Mononuclear cell (primary cell): ENCODE measurements around the gene ZNF777. TPM values are rescaled to one million over a fixed set of nuclear protein-coding genes. Genes with fewer than 3 reads are reported as not detected.
"Not testable (repeated sequence)": the region's sequence is repeated elsewhere in the genome, so short reads cannot be mapped to it uniquely, and the experiment has no call there.

Source experiments
- H3K27me3 ChIP-seq: 2 replicates; pipeline ENCODE4 v1.6.0; 2011; ENCODE audit warnings: low read length, control low read depth; ENCODE audit not compliant: insufficient read depth
- H3K4me1 ChIP-seq: 2 replicates; pipeline ENCODE4 v1.5.1; 2011; ENCODE audit warnings: mild to moderate bottlenecking, low read length, control low read depth; ENCODE audit not compliant: insufficient read depth
- H3K4me3 ChIP-seq: 2 replicates; pipeline ENCODE4 v1.5.1; 2011; ENCODE audit warnings: mild to moderate bottlenecking, low read length, moderate library complexity
- H3K9me3 ChIP-seq: 2 replicates; pipeline ENCODE4 v1.5.1; 2011; ENCODE audit warnings: low read depth, mild to moderate bottlenecking, control low read depth, low read length
- total RNA-seq: library from RNA; depleted of rRNA; stranded (reverse); fragments of >200 nt; gene quantifications from one replicate; pipeline ENCODE4 v1.2.3, GENCODE V29; 2012

The ZNF777 gene
- total RNA-seq, 1 donor: 10.8 TPM

DNA sequence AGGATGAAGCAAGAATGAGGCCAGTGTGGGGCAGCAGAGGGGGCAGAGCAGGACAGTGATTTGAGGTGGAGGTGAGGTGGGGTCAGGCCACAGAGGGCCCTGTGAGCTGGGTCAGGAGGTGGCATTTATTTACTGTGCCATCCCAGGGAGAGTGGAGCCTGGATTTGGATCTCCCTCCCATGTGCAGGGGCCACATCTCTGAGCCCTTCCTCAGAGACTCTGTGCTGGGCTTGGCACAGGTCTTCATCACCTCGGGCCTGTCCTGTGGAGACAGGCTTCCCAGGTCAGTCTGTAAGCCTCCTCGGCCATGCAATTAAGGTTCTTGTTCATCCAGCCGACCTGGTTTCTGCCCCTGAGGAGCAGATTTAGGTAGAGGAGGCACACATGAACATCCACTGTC lies 40.9 kb downstream of the ZNF777 start:
- Histone ChIP-seq H3K4me1 (peaks cover 16% of the 10 kb centered on the region), H3K4me3 (no peak overlapping the region), H3K9me3 (no peaks in the 10 kb centered on the region), H3K27me3 (peaks cover 1% of the 10 kb centered on the region)

DNA sequence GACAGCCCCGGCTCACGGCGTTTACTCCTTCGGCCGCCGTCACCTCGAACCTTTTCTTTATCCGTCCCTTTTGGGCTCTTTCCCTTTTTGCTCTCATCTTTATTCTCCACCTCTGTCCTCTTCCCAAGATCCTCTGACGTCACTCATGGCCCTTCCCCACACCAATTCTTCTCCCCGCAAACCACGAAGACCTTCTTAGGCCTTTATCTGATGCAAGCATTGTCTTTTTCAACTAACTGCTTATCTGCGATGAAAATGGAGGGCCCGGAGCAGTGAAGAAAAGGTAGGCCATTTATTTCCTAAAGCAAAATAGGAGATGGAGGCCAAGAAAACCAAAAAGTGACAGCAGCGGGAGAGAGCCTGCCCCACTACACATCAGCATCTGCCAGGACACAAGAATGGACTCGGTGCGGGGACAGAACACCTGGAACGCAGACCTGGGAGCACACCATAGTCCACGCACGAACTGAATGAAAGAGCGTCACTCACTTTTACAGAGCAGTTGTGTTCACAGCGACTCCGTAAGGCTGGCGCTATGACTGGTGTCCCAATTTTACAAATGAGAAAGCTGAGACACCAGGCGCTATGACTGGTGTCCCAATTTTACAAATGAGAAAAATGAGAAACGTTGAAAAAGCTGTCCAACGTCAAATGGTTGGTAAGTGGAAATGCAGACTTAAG lies 45.3 kb downstream of the ZNF777 start:
- no peak overlapping the region for H3K4me3 ChIP-seq
- H3K9me3 ChIP-seq: no peaks in the 10 kb centered on the region
- H3K4me1 ChIP-seq: no peaks in the 10 kb centered on the region
- H3K27me3 ChIP-seq: peaks cover 19% of the 10 kb centered on the region

DNA sequence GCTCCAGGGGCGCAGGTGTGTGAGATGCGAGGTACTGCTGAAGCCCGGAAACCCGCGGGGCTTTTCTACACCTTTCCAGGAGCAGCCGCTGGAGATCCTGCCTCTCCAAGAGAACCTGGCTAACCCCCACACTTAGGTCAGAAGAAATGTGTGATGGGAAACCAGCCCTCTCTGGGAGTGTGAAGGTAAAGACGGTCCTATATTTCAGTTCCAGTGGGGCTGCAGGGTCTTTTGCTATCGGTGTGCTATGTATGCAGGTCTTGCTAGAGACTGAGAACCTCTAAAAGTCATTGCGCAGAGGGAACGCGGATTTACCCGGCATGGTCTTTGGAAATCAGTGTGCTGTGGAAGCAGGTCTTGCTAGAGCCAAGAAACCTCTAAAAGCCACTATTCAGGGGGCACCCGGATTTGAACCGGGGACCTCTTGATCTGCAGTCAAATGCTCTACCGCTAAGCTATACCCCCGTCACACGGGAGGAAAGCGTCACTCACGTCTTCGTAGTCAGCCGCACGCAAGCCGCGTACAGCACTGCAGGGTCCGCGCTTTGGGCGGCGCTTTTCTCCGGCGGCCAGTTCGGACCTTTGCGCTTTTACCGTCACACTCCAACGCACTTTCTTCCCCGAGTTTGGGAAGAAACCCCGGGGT lies 46.0 kb downstream of the ZNF777 start:
- H3K27me3 ChIP-seq: peaks cover 19% of the 10 kb centered on the region
- no peaks in the 10 kb centered on the region for H3K4me1 ChIP-seq
- H3K9me3 ChIP-seq: no peaks in the 10 kb centered on the region
- H3K4me3 ChIP-seq: no peak overlapping the region

DNA sequence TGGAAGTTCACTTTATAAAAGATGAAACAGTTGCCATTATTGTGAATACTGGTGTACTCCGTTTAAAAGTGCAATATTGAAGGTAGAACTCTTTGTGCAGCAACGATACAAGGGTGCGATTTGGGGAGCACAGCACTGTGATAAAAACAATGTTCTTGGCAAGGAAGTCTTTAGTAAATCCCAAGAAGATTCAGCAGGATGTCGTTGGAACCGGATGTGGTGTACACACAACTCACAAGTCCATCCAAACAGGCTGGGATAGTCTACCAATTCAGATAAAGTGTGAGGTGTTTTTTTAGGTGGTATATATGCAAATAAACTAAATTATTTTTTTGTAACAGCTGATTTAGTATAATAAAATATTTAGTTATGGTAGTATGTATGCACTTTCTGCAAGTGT lies 46.7 kb downstream of the ZNF777 start:
- Histone ChIP-seq H3K27me3 (peaks cover 19% of the 10 kb centered on the region), H3K9me3 (no peaks in the 10 kb centered on the region), H3K4me3 (no peak overlapping the region), H3K4me1 (no peaks in the 10 kb centered on the region)

DNA sequence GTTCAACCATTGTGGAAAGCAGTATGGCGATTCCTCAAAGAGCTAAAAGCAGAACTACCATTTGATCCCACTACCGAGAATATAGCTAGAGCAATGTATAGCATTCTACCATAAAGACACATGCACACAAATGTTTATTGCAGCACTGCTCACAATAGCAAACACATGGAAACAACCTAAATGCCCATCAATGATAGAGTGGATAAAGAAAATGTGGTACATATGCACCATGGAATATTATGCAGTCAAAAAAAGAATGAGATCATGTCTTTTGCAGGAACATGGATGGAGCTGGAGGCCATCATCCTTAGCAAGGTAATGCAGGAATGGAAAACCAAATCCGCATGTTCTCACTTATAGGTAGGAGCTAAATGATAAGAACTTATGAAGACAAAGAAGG lies 47.8 kb downstream of the ZNF777 start:
- peaks cover 19% of the 10 kb centered on the region for H3K27me3 ChIP-seq
- not testable (repeated sequence) for H3K9me3 ChIP-seq, H3K4me3 ChIP-seq, H3K4me1 ChIP-seq

DNA sequence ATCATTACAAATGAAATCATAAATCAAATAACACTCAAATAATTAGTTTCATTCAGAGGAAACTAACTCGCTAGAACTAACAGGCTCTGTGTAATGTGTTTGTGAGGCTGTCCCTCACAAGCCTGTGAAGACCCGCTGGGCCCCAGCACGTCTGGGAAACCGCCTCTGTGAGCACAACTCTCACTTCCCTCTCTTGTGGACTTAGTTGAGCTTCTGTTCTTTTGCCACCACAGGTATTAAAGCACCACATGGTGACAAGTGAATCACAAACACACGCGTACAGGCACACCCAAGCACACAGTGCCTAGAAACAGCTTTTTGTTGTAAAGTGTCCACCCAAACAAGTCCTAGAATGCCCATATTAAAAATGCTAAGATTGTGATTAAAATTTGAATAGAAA lies 51.0 kb downstream of the ZNF777 start:
- peaks cover 16% of the 10 kb centered on the region for H3K27me3 ChIP-seq
- no peaks in the 10 kb centered on the region for H3K9me3 ChIP-seq
- H3K4me1 ChIP-seq: no peaks in the 10 kb centered on the region
- H3K4me3 ChIP-seq: no peak overlapping the region

DNA sequence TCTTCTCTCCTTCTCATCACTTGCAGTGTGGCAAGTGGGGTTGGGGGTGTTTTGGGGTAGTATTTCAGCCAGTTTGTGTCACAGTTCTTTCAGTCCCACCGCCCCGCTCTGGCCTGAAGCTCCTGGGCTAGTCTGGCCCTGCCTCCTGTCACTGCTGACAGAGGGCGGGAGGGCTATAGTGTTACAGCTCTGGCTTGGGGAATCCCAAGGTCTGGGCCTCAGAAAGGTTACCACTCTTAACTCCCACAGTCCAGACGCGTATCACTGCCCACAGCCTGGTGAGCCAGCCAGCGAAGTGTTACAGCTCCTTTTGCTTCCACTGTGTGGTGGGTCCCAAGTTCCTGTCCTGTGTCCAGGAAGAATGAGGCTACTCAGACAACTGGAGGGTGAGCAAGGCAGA lies 56.0 kb downstream of the ZNF777 start:
- Histone ChIP-seq H3K4me1 (no peaks in the 10 kb centered on the region), H3K9me3 (no peaks in the 10 kb centered on the region), H3K4me3 (no peak overlapping the region), H3K27me3 (no peaks in the 10 kb centered on the region)

DNA sequence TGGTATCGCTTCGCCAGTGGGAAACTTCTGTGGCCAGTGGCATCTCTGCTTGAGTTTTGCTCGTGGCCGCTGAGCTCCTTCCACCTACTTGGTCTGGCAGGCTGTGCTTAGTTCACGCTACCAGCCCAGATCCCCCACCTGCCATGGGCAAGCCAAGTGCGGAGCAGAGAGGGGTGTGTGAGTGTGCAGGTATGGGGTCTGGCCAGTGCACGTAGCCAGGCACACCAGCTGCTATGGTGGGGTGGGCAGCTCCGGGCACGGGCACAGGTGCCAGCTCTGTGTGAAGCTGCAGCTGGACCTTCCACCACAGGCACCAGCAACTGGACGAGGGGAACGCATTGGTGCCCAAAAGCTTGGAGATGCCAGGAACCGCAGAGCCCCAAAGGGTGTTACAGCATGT lies 56.5 kb downstream of the ZNF777 start:
- Histone ChIP-seq H3K27me3 (no peaks in the 10 kb centered on the region), H3K4me1 (no peaks in the 10 kb centered on the region), H3K4me3 (no peak overlapping the region), H3K9me3 (no peaks in the 10 kb centered on the region)

DNA sequence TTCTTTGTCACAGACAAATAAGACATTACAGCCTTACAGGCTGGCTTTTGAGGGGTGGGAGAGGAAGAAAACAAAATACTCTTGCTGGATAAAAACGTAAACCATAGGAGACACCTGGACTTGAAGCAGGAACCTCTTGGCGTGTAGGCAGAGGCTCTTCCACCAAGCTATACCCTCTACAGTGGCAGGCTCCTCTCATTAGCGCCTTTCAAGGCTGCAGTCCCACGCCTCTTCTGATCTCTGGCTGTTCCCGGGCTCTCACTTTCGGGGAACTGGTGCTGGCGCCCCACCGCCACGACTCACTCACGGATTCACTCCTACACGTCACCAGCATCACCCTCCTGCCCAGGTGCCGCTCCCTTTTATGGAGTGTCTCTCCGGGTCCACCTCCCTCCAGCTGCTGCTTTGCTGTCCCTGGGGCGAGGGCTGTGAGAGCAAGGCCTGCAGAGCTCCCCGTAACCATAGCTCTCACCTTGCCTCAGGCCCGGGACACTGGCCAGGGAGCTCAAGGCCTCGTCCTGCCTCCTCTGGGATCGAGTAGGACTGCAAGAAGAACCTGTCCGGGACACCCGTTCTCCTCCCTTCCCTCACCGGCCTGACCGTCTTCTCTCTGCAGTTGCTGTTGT lies 62.6 kb downstream of the ZNF777 start:
- peaks cover 2% of the 10 kb centered on the region for H3K27me3 ChIP-seq
- no peak overlapping the region for H3K4me3 ChIP-seq
- H3K4me1 ChIP-seq: no peaks in the 10 kb centered on the region
- no peaks in the 10 kb centered on the region for H3K9me3 ChIP-seq

DNA sequence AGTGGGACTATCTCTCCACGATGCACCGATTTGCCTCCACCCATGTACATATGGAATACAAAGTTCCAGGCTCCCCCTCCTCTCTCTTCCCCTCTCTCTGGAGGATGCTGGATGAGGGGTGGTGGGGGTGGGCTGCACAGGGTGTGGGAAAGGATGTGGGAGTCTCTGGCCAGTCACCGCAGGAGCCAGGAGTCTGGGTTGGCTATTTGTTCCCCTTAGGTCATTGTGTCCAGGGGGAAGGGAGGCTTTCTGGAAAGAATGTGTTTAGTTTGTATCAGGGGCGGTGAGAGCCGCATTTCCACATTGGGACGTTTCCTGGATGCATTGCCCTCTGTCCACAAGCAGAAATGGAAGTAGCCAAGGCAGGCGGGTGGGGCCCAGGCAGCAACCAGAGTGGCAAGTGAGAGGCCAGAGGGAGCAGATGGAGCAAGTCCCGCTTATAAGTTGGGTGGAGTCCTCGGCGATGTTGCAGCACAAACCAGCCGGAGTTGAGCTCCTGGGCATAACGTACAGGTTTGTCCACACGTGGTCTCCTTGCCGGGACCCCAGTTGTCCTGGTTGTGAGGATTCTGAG lies 63.3 kb downstream of the ZNF777 start:
- peaks cover 2% of the 10 kb centered on the region for H3K27me3 ChIP-seq
- H3K4me3 ChIP-seq: no peak overlapping the region
- no peaks in the 10 kb centered on the region for H3K9me3 ChIP-seq
- H3K4me1 ChIP-seq: no peaks in the 10 kb centered on the region

DNA sequence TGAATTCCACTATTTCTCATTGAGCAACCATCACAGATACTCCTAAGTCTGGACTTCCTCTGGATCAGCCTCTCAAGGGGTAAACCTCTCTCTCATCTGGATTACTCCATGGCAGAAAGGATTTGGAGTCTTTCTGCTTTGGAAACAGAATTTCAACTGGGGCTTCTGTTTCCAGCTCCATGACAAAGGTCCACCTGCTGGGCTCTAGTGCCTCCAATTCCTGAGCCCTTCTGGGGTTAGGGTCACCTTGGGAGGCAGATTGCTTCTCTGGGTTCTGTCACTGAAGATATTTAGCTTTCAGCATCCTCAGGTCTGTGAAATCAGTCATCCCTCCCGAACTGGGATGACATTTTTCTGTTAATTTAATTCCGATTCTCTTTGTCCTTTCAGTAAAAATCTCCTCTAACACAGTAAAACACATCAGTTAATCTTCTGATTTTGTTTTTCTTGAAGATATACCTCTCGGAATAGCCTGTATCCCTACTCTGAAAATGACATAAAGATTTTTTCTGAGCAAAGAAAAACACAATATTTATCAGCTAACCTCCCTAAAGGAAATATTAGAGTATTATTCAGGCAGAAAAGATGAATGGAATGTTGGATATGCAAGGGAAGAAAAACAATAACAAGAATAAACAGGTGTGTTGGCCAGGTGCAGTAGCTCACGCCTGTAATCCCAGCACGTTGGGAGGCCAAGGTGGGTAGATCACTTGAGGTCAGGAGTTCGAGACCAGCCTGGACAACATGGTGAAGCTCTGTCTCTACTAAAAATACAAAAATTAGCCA lies 72.1 kb downstream of the ZNF777 start:
- H3K9me3 ChIP-seq, H3K4me3 ChIP-seq, H3K27me3 ChIP-seq, H3K4me1 ChIP-seq: not testable (repeated sequence)

DNA sequence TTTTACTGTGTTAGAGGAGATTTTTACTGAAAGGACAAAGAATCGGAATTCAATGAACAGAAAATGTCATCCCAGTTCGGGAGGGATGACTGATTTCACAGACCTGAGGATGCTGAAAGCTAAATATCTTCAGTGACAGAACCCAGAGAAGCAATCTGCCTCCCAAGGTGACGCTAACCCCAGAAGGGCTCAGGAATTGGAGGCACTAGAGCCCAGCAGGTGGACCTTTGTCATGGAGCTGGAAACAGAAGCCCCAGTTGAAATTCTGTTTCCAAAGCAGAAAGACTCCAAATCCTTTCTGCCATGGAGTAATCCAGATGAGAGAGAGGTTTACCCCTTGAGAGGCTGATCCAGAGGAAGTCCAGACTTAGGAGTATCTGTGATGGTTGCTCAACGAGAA lies 74.3 kb downstream of the ZNF777 start:
- not testable (repeated sequence) for H3K9me3 ChIP-seq, H3K27me3 ChIP-seq, H3K4me1 ChIP-seq, H3K4me3 ChIP-seq

DNA sequence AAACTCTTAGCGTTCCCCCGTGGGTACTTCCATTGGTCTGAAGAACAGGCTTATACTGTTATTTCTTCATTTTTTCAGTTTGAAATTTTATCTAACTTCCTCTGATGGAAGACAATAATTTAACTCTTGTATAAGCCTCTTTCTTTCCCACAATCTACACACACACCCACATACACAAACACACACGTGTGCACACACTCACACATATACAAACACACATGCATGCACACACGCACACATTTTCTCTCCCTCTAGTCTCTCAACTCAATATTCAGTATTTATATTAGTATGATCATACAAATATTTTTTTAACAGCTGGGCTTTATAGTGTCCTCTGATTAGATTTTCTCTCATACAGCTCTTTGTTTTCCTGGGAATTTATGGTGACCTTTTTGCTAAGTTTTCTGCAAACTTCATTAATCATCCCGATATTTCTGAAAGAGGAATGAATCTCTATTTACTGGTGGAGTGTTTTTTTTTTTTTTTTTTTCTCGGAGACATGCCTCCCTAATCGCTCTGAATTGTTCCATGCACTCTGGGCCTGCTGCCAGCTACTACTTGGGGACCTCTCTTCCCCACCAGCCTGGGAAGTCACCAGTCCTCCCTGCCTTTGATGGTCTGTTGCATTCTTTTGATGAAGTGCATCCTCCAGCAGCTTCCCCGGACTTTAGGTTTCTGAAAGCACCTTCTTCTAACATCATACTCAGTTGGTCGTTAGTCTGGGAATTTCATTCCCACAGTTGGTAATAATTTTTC lies 75.5 kb downstream of the ZNF777 start:
- peaks cover 2% of the 10 kb centered on the region for H3K9me3 ChIP-seq
- H3K4me1 ChIP-seq: no peaks in the 10 kb centered on the region
- no peak overlapping the region for H3K4me3 ChIP-seq
- H3K27me3 ChIP-seq: no peaks in the 10 kb centered on the region
